ENCODE measurements around the gene MTCL3.

MTCL3 gene

GRCh38 chr6:127514773-127515227 is 4.3 kb downstream of the MTCL3 start:
- H3K27ac ChIP-seq (ENCODE audit: low read length) = no peak overlapping the region
- H3K9ac ChIP-seq (ENCODE audit: low read depth, low read length) = peak overlapping the region; percentile 57; the same call in 1 of the 2 replicates
- no peaks in the 10 kb centered on the region for H3K9me3 ChIP-seq (ENCODE audit: insufficient read depth, low read depth, low read length)
- peaks cover 40% of the 10 kb centered on the region for H3K27me3 ChIP-seq (ENCODE audit: insufficient read depth, low read length)
- H3K36me3 ChIP-seq (ENCODE audit: insufficient read depth, low read depth, low read length) = peaks cover 43% of the 10 kb centered on the region
- no peaks in the 10 kb centered on the region; the same call in 1 of the 2 replicates for H3K4me1 ChIP-seq (ENCODE audit: insufficient read depth, low read length)
- peak overlapping the region; percentile 87 for H3K4me3 ChIP-seq (ENCODE audit: low read length)

- H3K4me3 ChIP-seq (ENCODE audit: low read length) = peak overlapping the region; percentile 87
- H3K27ac ChIP-seq (ENCODE audit: low read length) = no peak overlapping the region
- H3K9ac ChIP-seq (ENCODE audit: low read depth, low read length) = peak overlapping the region; percentile 57; the same call in 1 of the 2 replicates
- H3K4me1 ChIP-seq (ENCODE audit: insufficient read depth, low read length) = no peaks in the 10 kb centered on the region; the same call in 1 of the 2 replicates
- no peaks in the 10 kb centered on the region for H3K9me3 ChIP-seq (ENCODE audit: insufficient read depth, low read depth, low read length)
- H3K27me3 ChIP-seq (ENCODE audit: insufficient read depth, low read length) = peaks cover 40% of the 10 kb centered on the region
- H3K36me3 ChIP-seq (ENCODE audit: insufficient read depth, low read depth, low read length) = peaks cover 48% of the 10 kb centered on the region
Observed at GRCh38 chr6:127514179-127514772, 4.9 kb downstream of the MTCL3 start.

- peaks cover 56% of the 10 kb centered on the region for H3K36me3 ChIP-seq (ENCODE audit: insufficient read depth, low read depth, low read length)
Observed at GRCh38 chr6:127513425-127513824, 5.7 kb downstream of the MTCL3 start.

GRCh38 chr6:127510876-127511275 is 8.3 kb downstream of the MTCL3 start:
- no peaks in the 10 kb centered on the region for H3K9me3 ChIP-seq (ENCODE audit: insufficient read depth, low read depth, low read length)

More at GRCh38 chr6:127513425-127513824, 5.7 kb downstream of the MTCL3 start:
- Histone ChIP-seq H3K27me3 (ENCODE audit: insufficient read depth, low read length) (peaks cover 39% of the 10 kb centered on the region), H3K4me3 (ENCODE audit: low read length) (no peak overlapping the region), H3K4me1 (ENCODE audit: insufficient read depth, low read length) (no peaks in the 10 kb centered on the region; the same call in 1 of the 2 replicates), H3K27ac (ENCODE audit: low read length) (no peak overlapping the region), H3K9ac (ENCODE audit: low read depth, low read length) (no peak overlapping the region), H3K9me3 (ENCODE audit: insufficient read depth, low read depth, low read length) (no peaks in the 10 kb centered on the region)

GRCh38 chr6:127506894-127507293 is 12.2 kb downstream of the MTCL3 start:
- H3K36me3 ChIP-seq (ENCODE audit: insufficient read depth, low read depth, low read length) = peaks cover 55% of the 10 kb centered on the region
- no peak overlapping the region for H3K9ac ChIP-seq (ENCODE audit: low read depth, low read length)
- H3K27ac ChIP-seq (ENCODE audit: low read length) = no peak overlapping the region
- no peaks in the 10 kb centered on the region for H3K9me3 ChIP-seq (ENCODE audit: insufficient read depth, low read depth, low read length)
- no peaks in the 10 kb centered on the region for H3K27me3 ChIP-seq (ENCODE audit: insufficient read depth, low read length)
- H3K4me1 ChIP-seq (ENCODE audit: insufficient read depth, low read length) = no peaks in the 10 kb centered on the region
- H3K4me3 ChIP-seq (ENCODE audit: low read length) = no peak overlapping the region

More at GRCh38 chr6:127510876-127511275, 8.3 kb downstream of the MTCL3 start:
- Histone ChIP-seq H3K27me3 (ENCODE audit: insufficient read depth, low read length) (peaks cover 25% of the 10 kb centered on the region), H3K9ac (ENCODE audit: low read depth, low read length) (no peak overlapping the region), H3K27ac (ENCODE audit: low read length) (no peak overlapping the region), H3K4me1 (ENCODE audit: insufficient read depth, low read length) (no peaks in the 10 kb centered on the region; the same call in 1 of the 2 replicates), H3K36me3 (ENCODE audit: insufficient read depth, low read depth, low read length) (peaks cover 69% of the 10 kb centered on the region), H3K4me3 (ENCODE audit: low read length) (no peak overlapping the region)

- Histone ChIP-seq H3K9ac (ENCODE audit: low read depth, low read length) (no peak overlapping the region), H3K27me3 (ENCODE audit: insufficient read depth, low read length) (no peaks in the 10 kb centered on the region), H3K27ac (ENCODE audit: low read length) (no peak overlapping the region), H3K4me3 (ENCODE audit: low read length) (no peak overlapping the region), H3K4me1 (ENCODE audit: insufficient read depth, low read length) (no peaks in the 10 kb centered on the region), H3K9me3 (ENCODE audit: insufficient read depth, low read depth, low read length) (no peaks in the 10 kb centered on the region), H3K36me3 (ENCODE audit: insufficient read depth, low read depth, low read length) (peaks cover 24% of the 10 kb centered on the region; the same call in 1 of the 2 replicates)
Observed at GRCh38 chr6:127503022-127503421, 16.1 kb downstream of the MTCL3 start.

GRCh38 chr6:127497410-127497809 is 21.7 kb downstream of the MTCL3 start:
- Histone ChIP-seq H3K27me3 (ENCODE audit: insufficient read depth, low read length) (no peaks in the 10 kb centered on the region), H3K9me3 (ENCODE audit: insufficient read depth, low read depth, low read length) (no peaks in the 10 kb centered on the region)

GRCh38 chr6:127496471-127496870 is 22.7 kb downstream of the MTCL3 start:
- H3K4me3 ChIP-seq (ENCODE audit: low read length) = no peak overlapping the region
- no peak overlapping the region for H3K9ac ChIP-seq (ENCODE audit: low read depth, low read length)
- no peaks in the 10 kb centered on the region for H3K9me3 ChIP-seq (ENCODE audit: insufficient read depth, low read depth, low read length)
- no peaks in the 10 kb centered on the region for H3K4me1 ChIP-seq (ENCODE audit: insufficient read depth, low read length)
- H3K36me3 ChIP-seq (ENCODE audit: insufficient read depth, low read depth, low read length) = peaks cover 6% of the 10 kb centered on the region; the same call in 1 of the 2 replicates
- no peak overlapping the region for H3K27ac ChIP-seq (ENCODE audit: low read length)
- no peaks in the 10 kb centered on the region for H3K27me3 ChIP-seq (ENCODE audit: insufficient read depth, low read length)

More at GRCh38 chr6:127497410-127497809, 21.7 kb downstream of the MTCL3 start:
- no peaks in the 10 kb centered on the region for H3K4me1 ChIP-seq (ENCODE audit: insufficient read depth, low read length)
- no peak overlapping the region for H3K9ac ChIP-seq (ENCODE audit: low read depth, low read length)
- no peak overlapping the region for H3K4me3 ChIP-seq (ENCODE audit: low read length)
- H3K27ac ChIP-seq (ENCODE audit: low read length) = no peak overlapping the region
- H3K36me3 ChIP-seq (ENCODE audit: insufficient read depth, low read depth, low read length) = peaks cover 6% of the 10 kb centered on the region; the same call in 1 of the 2 replicates

GRCh38 chr6:127494240-127494767 is 24.8 kb downstream of the MTCL3 start:
- Histone ChIP-seq H3K4me1 (ENCODE audit: insufficient read depth, low read length) (no peaks in the 10 kb centered on the region), H3K9me3 (ENCODE audit: insufficient read depth, low read depth, low read length) (no peaks in the 10 kb centered on the region; the same call in 1 of the 2 replicates), H3K4me3 (ENCODE audit: low read length) (no peak overlapping the region), H3K36me3 (ENCODE audit: insufficient read depth, low read depth, low read length) (peaks cover 23% of the 10 kb centered on the region; the same call in 1 of the 2 replicates), H3K9ac (ENCODE audit: low read depth, low read length) (no peak overlapping the region), H3K27me3 (ENCODE audit: insufficient read depth, low read length) (no peaks in the 10 kb centered on the region), H3K27ac (ENCODE audit: low read length) (no peak overlapping the region)

- no peak overlapping the region for H3K27ac ChIP-seq (ENCODE audit: low read length)
- no peaks in the 10 kb centered on the region for H3K27me3 ChIP-seq (ENCODE audit: insufficient read depth, low read length)
- peaks cover 20% of the 10 kb centered on the region; the same call in 1 of the 2 replicates for H3K36me3 ChIP-seq (ENCODE audit: insufficient read depth, low read depth, low read length)
- no peak overlapping the region for H3K9ac ChIP-seq (ENCODE audit: low read depth, low read length)
- no peaks in the 10 kb centered on the region; the same call in 1 of the 2 replicates for H3K9me3 ChIP-seq (ENCODE audit: insufficient read depth, low read depth, low read length)
- H3K4me1 ChIP-seq (ENCODE audit: insufficient read depth, low read length) = peaks cover 38% of the 10 kb centered on the region
- H3K4me3 ChIP-seq (ENCODE audit: low read length) = no peak overlapping the region
Observed at GRCh38 chr6:127489248-127489647, 29.9 kb downstream of the MTCL3 start.

- no peaks in the 10 kb centered on the region for H3K27me3 ChIP-seq (ENCODE audit: insufficient read depth, low read length)
- no peak overlapping the region for H3K4me3 ChIP-seq (ENCODE audit: low read length)
- peaks cover 27% of the 10 kb centered on the region; the same call in 1 of the 2 replicates for H3K36me3 ChIP-seq (ENCODE audit: insufficient read depth, low read depth, low read length)
- H3K4me1 ChIP-seq (ENCODE audit: insufficient read depth, low read length) = peaks cover 59% of the 10 kb centered on the region
- H3K9ac ChIP-seq (ENCODE audit: low read depth, low read length) = no peak overlapping the region
- no peaks in the 10 kb centered on the region; the same call in 1 of the 2 replicates for H3K9me3 ChIP-seq (ENCODE audit: insufficient read depth, low read depth, low read length)
- no peak overlapping the region for H3K27ac ChIP-seq (ENCODE audit: low read length)
Observed at GRCh38 chr6:127486934-127487333, 32.2 kb downstream of the MTCL3 start.

Data from iPS-20b (cell line).